IPS-18a (cell line): ENCODE data around the gene SYNDIG1.
"Not testable (repeated sequence)": the region's sequence is repeated elsewhere in the genome, so short reads cannot be mapped to it uniquely, and the experiment has no call there.

ENCODE experiments used
- H3K27ac ChIP-seq: one replicate; pipeline ENCODE4 v1.5.1; 2013; ENCODE audit warnings: low read length
- H3K27me3 ChIP-seq: one replicate; pipeline ENCODE4 v1.6.1; 2013; ENCODE audit warnings: mild to moderate bottlenecking, low read length; ENCODE audit not compliant: control insufficient read depth, insufficient read depth
- H3K36me3 ChIP-seq: one replicate; pipeline ENCODE4 v1.6.1; 2013; ENCODE audit warnings: low read depth, low read length; ENCODE audit not compliant: control insufficient read depth
- H3K4me1 ChIP-seq: one replicate; pipeline ENCODE4 v1.6.1; 2013; ENCODE audit warnings: low read depth, low read length; ENCODE audit not compliant: control insufficient read depth
- H3K4me3 ChIP-seq: one replicate; pipeline ENCODE4 v1.5.1; 2013; ENCODE audit warnings: low read length
- H3K9ac ChIP-seq: one replicate; pipeline ENCODE4 v1.6.1; 2013; ENCODE audit warnings: mild to moderate bottlenecking, low read length, moderate library complexity
- H3K9me3 ChIP-seq: one replicate; pipeline ENCODE4 v1.6.1; 2013; ENCODE audit warnings: low read depth, low read length; ENCODE audit not compliant: control insufficient read depth

Gene SYNDIG1

DNA sequence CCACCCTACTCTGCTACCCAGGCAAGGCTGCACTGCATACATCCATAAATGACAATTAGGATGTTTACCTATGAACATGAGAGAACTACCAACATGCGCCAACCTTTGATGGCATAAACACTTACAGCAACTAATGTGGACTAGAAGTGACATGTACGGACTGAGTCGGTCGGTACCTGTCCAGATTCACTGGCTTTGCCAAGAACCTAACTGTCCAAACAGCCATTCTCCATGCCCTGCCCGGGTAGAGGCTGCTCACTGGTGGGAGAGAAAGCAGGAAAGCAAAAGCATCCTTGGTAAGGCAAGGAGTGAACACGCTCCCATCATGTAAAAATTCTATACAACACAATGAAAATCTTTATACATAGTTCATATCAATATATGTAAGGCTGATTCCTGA, 30.0 kb downstream of the SYNDIG1 start:
- H3K9ac ChIP-seq = no peak overlapping the region
- H3K27ac ChIP-seq = no peak overlapping the region
- H3K9me3 ChIP-seq = no peaks in the 10 kb centered on the region
- no peak overlapping the region for H3K4me3 ChIP-seq
- no peaks in the 10 kb centered on the region for H3K36me3 ChIP-seq
- H3K27me3 ChIP-seq = no peaks in the 10 kb centered on the region
- H3K4me1 ChIP-seq = no peaks in the 10 kb centered on the region

DNA sequence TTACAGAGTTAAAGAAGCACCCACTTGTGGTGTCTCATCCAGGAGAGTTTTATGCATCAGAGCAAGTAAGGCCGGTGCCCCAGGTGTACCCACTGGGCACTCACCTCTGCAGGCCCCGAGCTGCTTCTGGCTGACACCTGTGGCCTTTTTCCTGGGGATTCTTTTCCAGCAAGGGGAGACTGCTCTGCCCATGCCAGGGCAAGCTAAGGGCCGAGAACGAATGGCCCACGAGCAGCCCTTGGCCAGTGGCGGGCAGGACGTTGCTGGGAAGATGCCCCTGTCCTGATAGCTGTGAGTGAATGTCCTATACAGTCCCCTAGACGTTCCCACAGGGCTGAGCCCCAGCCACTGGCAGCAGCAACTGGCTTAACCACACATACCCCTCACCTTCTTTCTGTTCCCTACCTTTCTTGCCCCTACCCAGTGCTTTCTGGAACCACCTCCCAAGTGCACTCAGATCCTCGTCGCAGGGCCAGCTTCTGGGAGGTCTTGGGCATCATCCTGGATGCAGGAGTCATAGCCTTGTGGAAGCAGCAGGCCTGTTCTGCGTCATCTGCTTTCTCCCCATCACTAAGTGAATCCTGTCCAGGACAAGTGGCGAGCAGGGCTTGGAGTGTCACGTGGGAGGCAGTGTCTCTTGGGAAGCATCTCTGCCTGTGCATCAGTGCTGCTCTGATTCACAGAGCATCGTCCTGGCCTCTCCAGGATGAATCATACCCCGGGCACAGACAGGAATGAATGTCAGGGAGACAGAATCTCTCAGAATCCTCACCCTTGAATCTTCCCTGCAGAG, 32.5 kb downstream of the SYNDIG1 start:
- no peak overlapping the region for H3K27ac ChIP-seq
- no peaks in the 10 kb centered on the region for H3K4me1 ChIP-seq
- no peaks in the 10 kb centered on the region for H3K27me3 ChIP-seq
- H3K4me3 ChIP-seq = no peak overlapping the region
- H3K9ac ChIP-seq = no peak overlapping the region
- no peaks in the 10 kb centered on the region for H3K36me3 ChIP-seq
- H3K9me3 ChIP-seq = no peaks in the 10 kb centered on the region

DNA sequence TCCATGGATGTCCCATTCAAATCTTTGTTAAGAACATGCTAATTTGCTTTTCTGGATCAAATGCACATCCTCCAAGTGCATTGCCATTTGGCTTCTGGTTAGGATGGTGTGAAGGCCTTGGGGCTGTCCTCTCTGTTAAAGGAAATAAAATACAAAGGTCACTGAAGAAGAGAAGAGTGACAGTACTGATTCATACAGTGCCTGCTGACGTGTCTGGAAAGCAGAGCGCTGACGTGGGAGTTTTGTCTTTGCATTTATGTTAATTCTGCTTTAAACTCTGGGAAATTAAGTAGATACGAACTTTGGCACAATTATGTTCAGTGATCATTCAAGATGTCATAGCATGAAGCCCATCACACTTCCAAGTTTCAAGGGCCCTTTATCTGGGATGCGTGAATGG, 33.2 kb downstream of the SYNDIG1 start:
- no peaks in the 10 kb centered on the region for H3K9me3 ChIP-seq
- no peak overlapping the region for H3K9ac ChIP-seq
- no peak overlapping the region for H3K27ac ChIP-seq
- no peaks in the 10 kb centered on the region for H3K36me3 ChIP-seq
- H3K4me1 ChIP-seq = no peaks in the 10 kb centered on the region
- H3K27me3 ChIP-seq = no peaks in the 10 kb centered on the region
- H3K4me3 ChIP-seq = no peak overlapping the region

DNA sequence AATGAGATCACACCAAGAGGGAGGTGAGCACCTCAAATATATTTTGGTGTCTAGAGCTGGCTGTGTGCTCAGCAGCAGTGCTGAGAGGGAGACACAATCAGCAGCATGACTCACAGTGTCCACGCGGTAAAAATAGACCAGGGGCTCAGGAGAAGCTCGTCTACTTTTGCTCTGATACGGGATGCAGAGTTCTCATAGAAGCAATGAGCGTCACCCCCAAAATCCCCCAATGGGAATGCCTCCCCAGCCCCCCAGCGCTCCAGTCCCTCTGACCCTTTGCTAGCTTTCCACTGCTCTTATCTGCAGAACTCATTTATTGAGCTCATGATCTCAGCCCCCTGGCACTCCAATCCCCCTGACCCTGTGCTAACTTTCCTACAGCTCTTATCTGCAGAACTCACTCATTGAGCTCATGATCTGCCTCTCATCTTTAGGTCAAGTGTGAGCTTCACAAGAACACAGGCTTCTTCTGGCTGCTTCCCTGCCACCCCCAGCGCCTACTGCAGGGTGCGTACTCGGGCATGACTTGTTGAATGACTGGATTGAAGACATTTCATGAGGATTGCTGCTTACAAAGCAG, 34.0 kb downstream of the SYNDIG1 start:
- no peaks in the 10 kb centered on the region for H3K9me3 ChIP-seq
- no peaks in the 10 kb centered on the region for H3K36me3 ChIP-seq
- no peak overlapping the region for H3K4me3 ChIP-seq
- no peak overlapping the region for H3K9ac ChIP-seq
- no peaks in the 10 kb centered on the region for H3K27me3 ChIP-seq
- H3K4me1 ChIP-seq = no peaks in the 10 kb centered on the region
- no peak overlapping the region for H3K27ac ChIP-seq

DNA sequence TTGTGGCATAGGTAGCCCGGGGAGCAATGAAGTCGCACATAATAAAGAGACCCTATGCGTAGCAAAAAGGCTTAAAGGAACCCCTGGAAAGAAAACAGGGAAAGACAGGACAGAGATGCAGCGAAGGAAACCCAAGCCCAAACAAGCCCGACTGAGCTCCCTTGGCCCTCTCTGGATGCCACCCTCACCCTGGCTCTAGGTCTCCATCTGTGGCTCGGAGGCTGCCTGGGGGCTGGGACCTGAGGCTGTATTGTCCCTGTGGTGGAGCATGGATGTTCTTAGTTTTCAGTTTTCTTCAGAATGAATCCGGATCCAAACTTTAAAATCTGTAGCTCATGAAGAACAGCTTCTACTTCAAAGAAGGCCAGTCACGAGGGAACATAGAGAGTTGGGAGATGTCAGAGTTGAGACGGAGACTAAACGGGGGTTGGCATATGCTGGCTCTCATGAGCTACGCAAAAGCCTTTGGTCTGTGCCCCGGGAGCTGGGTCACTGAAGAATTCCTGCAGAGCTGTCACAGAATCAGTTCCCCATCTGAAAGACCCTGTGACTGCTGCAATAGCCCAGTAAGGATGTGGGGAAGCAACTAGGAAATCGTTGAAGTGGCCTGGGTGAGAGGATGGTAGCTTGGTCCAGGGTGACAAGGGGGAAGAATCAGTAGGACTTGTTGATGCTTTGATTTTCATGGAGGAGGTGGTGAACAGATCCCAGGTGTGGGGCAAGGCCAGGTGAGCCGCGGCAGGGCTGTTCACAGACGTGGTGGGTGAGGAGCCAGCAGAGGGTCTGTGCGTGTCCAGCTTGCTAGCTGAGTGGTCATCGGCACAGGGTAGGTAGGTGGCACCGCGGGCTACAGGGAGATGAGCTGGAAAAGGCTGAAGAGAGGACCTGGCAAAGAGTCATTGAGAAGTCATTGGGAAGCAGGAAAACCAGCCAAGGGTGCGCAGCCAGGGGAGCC, 35.2 kb downstream of the SYNDIG1 start:
- Histone ChIP-seq H3K9me3 (no peaks in the 10 kb centered on the region), H3K4me1 (no peaks in the 10 kb centered on the region), H3K36me3 (no peaks in the 10 kb centered on the region), H3K27ac (no peak overlapping the region), H3K4me3 (no peak overlapping the region), H3K27me3 (no peaks in the 10 kb centered on the region), H3K9ac (no peak overlapping the region)

- Histone ChIP-seq H3K9ac (no peak overlapping the region), H3K4me1 (no peaks in the 10 kb centered on the region), H3K9me3 (no peaks in the 10 kb centered on the region), H3K27me3 (no peaks in the 10 kb centered on the region), H3K27ac (no peak overlapping the region), H3K36me3 (no peaks in the 10 kb centered on the region), H3K4me3 (no peak overlapping the region)
These were observed 36.7 kb downstream of the SYNDIG1 start for GRCh38 chr20:24506146-24506545.

DNA sequence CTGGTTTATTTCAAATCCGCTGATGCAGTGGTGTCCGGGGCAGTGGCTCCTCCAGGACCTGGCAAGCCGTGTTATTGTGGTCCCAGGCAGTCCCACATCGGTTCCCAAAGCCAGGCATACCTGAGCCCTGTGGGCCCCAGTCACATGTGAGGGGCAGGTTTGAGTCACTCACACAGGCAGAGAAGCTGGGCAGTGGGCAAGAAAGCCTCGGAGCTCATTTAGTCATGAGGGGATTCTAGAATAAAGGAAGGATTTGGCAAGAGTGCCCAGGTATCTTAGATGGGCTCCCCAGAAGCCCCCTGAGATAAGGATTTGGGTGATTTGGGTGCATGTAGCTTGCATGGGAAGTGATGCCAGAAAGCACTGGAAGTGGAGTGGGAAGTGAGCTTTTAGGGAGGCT, 37.3 kb downstream of the SYNDIG1 start:
- Histone ChIP-seq H3K4me1 (no peaks in the 10 kb centered on the region), H3K27me3 (no peaks in the 10 kb centered on the region), H3K9ac (no peak overlapping the region), H3K36me3 (no peaks in the 10 kb centered on the region), H3K9me3 (no peaks in the 10 kb centered on the region), H3K4me3 (no peak overlapping the region), H3K27ac (no peak overlapping the region)

DNA sequence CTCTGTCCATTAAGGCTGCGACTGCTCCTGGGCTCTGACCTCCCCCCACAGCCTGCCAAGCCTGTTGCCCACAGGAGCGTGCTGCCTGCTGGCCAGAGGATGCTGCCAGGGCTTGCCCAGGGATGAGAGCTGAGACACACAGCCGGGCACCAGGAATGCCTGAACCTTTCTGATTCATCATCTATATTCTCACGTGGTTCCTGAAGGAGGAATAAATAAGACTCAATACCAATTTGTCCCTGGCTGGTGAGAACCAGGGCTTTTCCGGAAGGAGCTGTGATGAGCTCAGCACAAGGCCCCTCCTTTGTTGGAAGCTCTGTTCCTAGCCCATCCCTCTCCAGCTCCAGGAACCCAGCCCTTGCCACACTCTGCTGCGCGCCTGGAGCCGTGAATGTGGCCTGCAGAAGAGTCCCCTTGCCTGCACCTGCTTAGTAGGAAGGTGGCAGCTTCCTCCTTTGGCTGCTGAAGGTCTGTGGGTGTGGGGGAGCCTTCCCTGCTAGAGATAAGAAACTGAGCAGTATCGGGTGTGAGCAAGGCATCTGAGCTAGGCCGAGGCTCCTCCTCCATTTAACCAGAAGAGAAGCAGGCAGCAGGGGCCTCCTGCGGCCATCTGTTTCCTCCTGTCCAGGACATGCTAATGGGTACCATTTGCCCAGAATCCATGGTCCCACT, 37.9 kb downstream of the SYNDIG1 start:
- no peak overlapping the region for H3K4me3 ChIP-seq
- no peaks in the 10 kb centered on the region for H3K9me3 ChIP-seq
- no peak overlapping the region for H3K9ac ChIP-seq
- H3K27ac ChIP-seq = no peak overlapping the region
- H3K27me3 ChIP-seq = no peaks in the 10 kb centered on the region
- no peaks in the 10 kb centered on the region for H3K36me3 ChIP-seq
- no peaks in the 10 kb centered on the region for H3K4me1 ChIP-seq

DNA sequence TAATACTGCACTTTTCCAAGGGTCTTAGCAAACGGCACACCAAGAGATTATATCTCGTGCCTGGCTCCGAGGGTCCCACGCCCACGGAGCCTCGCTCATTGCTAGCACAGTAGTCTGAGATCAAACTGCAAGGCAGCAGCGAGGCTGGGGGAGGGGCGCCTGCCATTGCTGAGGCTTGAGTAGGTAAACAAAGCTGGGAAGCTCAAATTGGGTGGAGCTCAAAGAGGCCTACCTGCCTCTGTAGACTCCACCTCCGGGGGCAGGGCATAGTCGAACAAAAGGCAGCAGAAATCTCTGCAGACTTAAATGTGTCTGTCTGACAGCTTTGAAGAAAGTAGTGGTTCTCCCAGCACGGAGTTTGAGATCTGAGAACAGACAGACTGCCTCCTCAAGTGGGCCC, 43.0 kb downstream of the SYNDIG1 start:
- not testable (repeated sequence) for H3K4me1 ChIP-seq, H3K9me3 ChIP-seq, H3K27ac ChIP-seq, H3K4me3 ChIP-seq, H3K36me3 ChIP-seq, H3K27me3 ChIP-seq, H3K9ac ChIP-seq

- no peaks in the 10 kb centered on the region for H3K9me3 ChIP-seq
- no peak overlapping the region for H3K27ac ChIP-seq
- H3K27me3 ChIP-seq = no peaks in the 10 kb centered on the region
- H3K36me3 ChIP-seq = no peaks in the 10 kb centered on the region
- H3K4me3 ChIP-seq = no peak overlapping the region
- H3K9ac ChIP-seq = no peak overlapping the region
- H3K4me1 ChIP-seq = no peaks in the 10 kb centered on the region
These were observed 49.1 kb downstream of the SYNDIG1 start for GRCh38 chr20:24518515-24518914.

GRCh38 chr20:24519476-24519875, 50.0 kb downstream of the SYNDIG1 start:
- no peak overlapping the region for H3K9ac ChIP-seq
- H3K27me3 ChIP-seq = no peaks in the 10 kb centered on the region
- no peaks in the 10 kb centered on the region for H3K36me3 ChIP-seq
- H3K4me1 ChIP-seq = no peaks in the 10 kb centered on the region
- no peak overlapping the region for H3K27ac ChIP-seq
- H3K9me3 ChIP-seq = no peaks in the 10 kb centered on the region
- H3K4me3 ChIP-seq = no peak overlapping the region
